ENCODE measurements around the gene EPC2. TPM values are rescaled to one million over a fixed set of nuclear protein-coding genes. Genes with fewer than 3 reads are reported as not detected.

EPC2 gene
- total and polyA plus RNA-seq, 2 of the 8 experiments (the other 6 are each of a cell fraction or from before 2014, with no cell fraction given): 16.1 to 25.7 TPM

DNA sequence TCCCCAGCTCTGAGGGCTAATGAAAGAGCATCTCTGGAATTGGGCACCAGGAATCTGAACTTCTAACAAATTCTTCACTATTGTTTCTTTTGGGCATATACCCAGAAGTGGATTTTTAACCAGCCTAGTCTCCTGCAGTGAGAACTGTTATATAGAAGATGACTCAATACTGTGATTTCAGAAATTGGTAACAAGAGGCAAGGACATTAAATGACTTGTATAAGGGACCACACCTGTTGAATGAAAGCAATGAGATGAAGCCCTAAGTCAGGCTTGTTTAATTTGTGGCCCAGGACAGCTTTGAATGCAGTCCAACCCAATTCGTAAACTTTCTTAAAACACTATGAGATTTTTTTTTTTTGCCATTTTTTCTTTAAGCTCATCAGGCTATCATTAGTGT is 57.9 kb downstream of the EPC2 start:
- H3K18ac ChIP-seq (ENCODE audit: extremely low read depth, low read length): no peak overlapping the region
- no peak overlapping the region for H2BK15ac ChIP-seq (ENCODE audit: low read length)
- H3K23me2 ChIP-seq (ENCODE audit: low read depth, low read length): no peaks in the 10 kb centered on the region
- H3K79me2 ChIP-seq (ENCODE audit: control insufficient read depth in 1 of 2, insufficient read depth in 2 of 2, low read length in 2 of 2): peaks cover 0 to 65% of the 10 kb centered on the region in 2 experiments; a peak in 2 of 4 replicates
- ChIA-PET CTCF (ENCODE audit: partially characterized antibody) (interaction anchor here (1.2 kb wide), 1 partner anchor 17 kb away, joined by 5 read pairs; no protein-coding TSS in a partner anchor), POLR2A (ENCODE audit: partially characterized antibody) (no interaction called here)
- no peak overlapping the region for H3K4me2 ChIP-seq (ENCODE audit: insufficient read depth in 1 of 2, low read depth in 2 of 2, low read length in 2 of 2)
- no peak overlapping the region for H2AFZ ChIP-seq (ENCODE audit: low read length)
- no peak overlapping the region for H3K27ac ChIP-seq (ENCODE audit: low read depth, low read length)
- no peaks in the 10 kb centered on the region for H3K27me3 ChIP-seq (replicated peaks in 1 of 4; ENCODE audit: control insufficient read depth in 3 of 4, extremely low read depth in 1 of 4, insufficient read depth in 3 of 4, low read length in 3 of 4)
- H3K23ac ChIP-seq (ENCODE audit: insufficient read length): no peak overlapping the region
- DNase-seq (ENCODE audit: low read depth in 1 of 2, low spot score in 2 of 2): no peak
- H2BK5ac ChIP-seq (ENCODE audit: low read depth, low read length): no peak overlapping the region
- H3K4ac ChIP-seq (replicated peaks; ENCODE audit: insufficient read length, low read depth, low read length): no peak overlapping the region
- H2BK20ac ChIP-seq (ENCODE audit: low read length): no peak overlapping the region
- no peaks in the 10 kb centered on the region for H3K79me1 ChIP-seq (ENCODE audit: low read depth, low read length)
- TF ChIP-seq RXRA (IDR thresholded peaks at IDR 0.05; ENCODE audit: insufficient read depth, low read depth, low read length) (no peak), TAF1 (IDR thresholded peaks at IDR 0.05; ENCODE audit: low read depth, low read length) (no peak), MAFK (IDR thresholded peaks at IDR 0.05; ENCODE audit: low read depth, low read length) (no peak), ASH2L (IDR thresholded peaks at IDR 0.05; ENCODE audit: low read length) (no peak)
- TF ChIP-seq, protein P1, sequence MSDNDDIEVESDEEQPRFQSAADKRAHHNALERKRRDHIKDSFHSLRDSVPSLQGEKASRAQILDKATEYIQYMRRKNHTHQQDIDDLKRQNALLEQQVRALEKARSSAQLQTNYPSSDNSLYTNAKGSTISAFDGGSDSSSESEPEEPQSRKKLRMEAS (IDR thresholded peaks at IDR 0.05): no peak
- WGBS, 2 experiments (ENCODE audit: extremely low coverage in 1 of 2, insufficient coverage in 1 of 2, insufficient read length in 1 of 2, insufficient replicate concordance in 2 of 2, low coverage in 1 of 2, low lambda C conversion rate in 2 of 2, missing lambda C conversion rate in 1 of 2): 89% methylated on average over 1 of the region's 1 CpG; no CpG with 5 or more reads in 1 of the 2 experiments
- no peaks in the 10 kb centered on the region for H3K4me1 ChIP-seq (replicated peaks in 1 of 4; ENCODE audit: control insufficient read depth in 3 of 4, insufficient read depth in 4 of 4, low read length in 3 of 4)
- no peak overlapping the region for H4K91ac ChIP-seq (replicated peaks; ENCODE audit: insufficient read length, low read length)
- H3K9ac ChIP-seq (replicated peaks in 1 of 4; ENCODE audit: extremely low read depth in 1 of 4, low read depth in 3 of 4, low read length in 3 of 4): no peak overlapping the region
- H4K5ac ChIP-seq (ENCODE audit: insufficient read length, low read depth, low read length): no peak overlapping the region
- H3K36me3 ChIP-seq (ENCODE audit: control insufficient read depth in 2 of 4, insufficient read depth in 4 of 4, low read length in 3 of 4): peaks cover 0 to 15% (median 6%) of the 10 kb centered on the region in 4 experiments; a peak in 5 of 8 replicates
- H2BK120ac ChIP-seq (replicated peaks; ENCODE audit: low read depth, low read length): no peak overlapping the region
- H4K8ac ChIP-seq (ENCODE audit: extremely low read depth, insufficient read depth, low read length): no peak overlapping the region
- no peak for FAIRE-seq
- H2BK12ac ChIP-seq (ENCODE audit: low read depth, low read length): no peak overlapping the region
- H4K20me1 ChIP-seq (replicated peaks in 1 of 2; ENCODE audit: control insufficient read depth in 1 of 2, insufficient read depth in 2 of 2, low read length in 2 of 2): no peaks in the 10 kb centered on the region
- no peak overlapping the region for H2AK5ac ChIP-seq (ENCODE audit: low read depth, low read length)
- no peak overlapping the region for H3K4me3 ChIP-seq (ENCODE audit: extremely low read depth in 1 of 4, insufficient read depth in 2 of 4, low read depth in 3 of 4, low read length in 4 of 4)
- H3K14ac ChIP-seq (ENCODE audit: insufficient read length): no peak overlapping the region
- peaks cover 7 to 16% of the 10 kb centered on the region in 2 experiments; a peak in 2 of 4 replicates for H3K9me3 ChIP-seq (ENCODE audit: insufficient read depth in 2 of 2, low read depth in 1 of 2, low read length in 1 of 2)
- H3K56ac ChIP-seq (replicated peaks; ENCODE audit: insufficient read length, low read depth, low read length): no peak overlapping the region

Data from H1 (cell line).